ENCODE measurements around the gene FAM110D.

The FAM110D gene

GRCh38 chr1:26158908-26159742, at the start of gene FAM110D:
Gene FAM110D (plus strand): TSS chr1:26159079. CDS start chr1:26161292, 2,213 bp downstream.
- no peak for DNase-seq (ENCODE audit: low read depth in 2 of 3, low spot score in 1 of 3)

GRCh38 chr1:26109229-26110164, 49.4 kb upstream of the FAM110D start:
- DNase-seq (ENCODE audit: low read depth in 2 of 3, low spot score in 1 of 3), result no peak

GRCh38 chr1:26110731-26111529, 47.9 kb upstream of the FAM110D start:
- DNase-seq (ENCODE audit: low read depth in 2 of 3, low spot score in 1 of 3), result peak; percentile 40 to 71 (median 44)

- peak; percentile 90 to 95 (median 90) for DNase-seq (ENCODE audit: low read depth in 2 of 3, low spot score in 1 of 3)
These were observed 47.1 kb upstream of the FAM110D start, which contains the start of gene PDIK1L for GRCh38 chr1:26111530-26112406. Gene PDIK1L (plus strand): TSS chr1:26111824. CDS start chr1:26114309, 2,485 bp downstream.

- peak in 1 of 3 donors; percentile 9 for DNase-seq (ENCODE audit: low read depth in 2 of 3, low spot score in 1 of 3)
These were observed 46.5 kb upstream of the FAM110D start for GRCh38 chr1:26112407-26112775.

- no peak for DNase-seq (ENCODE audit: low read depth in 2 of 3, low spot score in 1 of 3)
These were observed 44.5 kb upstream of the FAM110D start for GRCh38 chr1:26114165-26114927.

GRCh38 chr1:26119892-26120608, 38.8 kb upstream of the FAM110D start:
- DNase-seq (ENCODE audit: low read depth in 2 of 3, low spot score in 1 of 3), result no peak

- DNase-seq (ENCODE audit: low read depth in 2 of 3, low spot score in 1 of 3), result no peak
These were observed 36.8 kb upstream of the FAM110D start for GRCh38 chr1:26121854-26122773.

- no peak for DNase-seq (ENCODE audit: low read depth in 2 of 3, low spot score in 1 of 3)
These were observed 35.6 kb upstream of the FAM110D start for GRCh38 chr1:26122988-26123973.

- DNase-seq (ENCODE audit: low read depth in 2 of 3, low spot score in 1 of 3), result no peak
These were observed 34.2 kb upstream of the FAM110D start for GRCh38 chr1:26124418-26125331.

GRCh38 chr1:26125382-26125781, 33.5 kb upstream of the FAM110D start:
- no peak for DNase-seq (ENCODE audit: low read depth in 2 of 3, low spot score in 1 of 3)

- no peak for DNase-seq (ENCODE audit: low read depth in 2 of 3, low spot score in 1 of 3)
These were observed 32.9 kb upstream of the FAM110D start for GRCh38 chr1:26125946-26126320.

GRCh38 chr1:26126321-26127084, 32.4 kb upstream of the FAM110D start:
- DNase-seq (ENCODE audit: low read depth in 2 of 3, low spot score in 1 of 3), result peak in 1 of 3 donors; percentile 31

Data from stimulated activated CD4-positive, alpha-beta T cell treated with anti-CD3 and anti-CD28 coated beads, Interleukin-12 subunit alpha, Interleukin-12 subunit beta, amount 100 ng/mL, for 48 hours (primary cell).